GM12865 (cell line): Measurements from ENCODE around the gene PGAP6.
"Not testable (repeated sequence)": the region's sequence is repeated elsewhere in the genome, so short reads cannot be mapped to it uniquely, and the experiment has no call there.

Experiments used
- DNase-seq: peaks from one replicate; pipeline ENCODE4 v3.0.0; 2010; ENCODE audit warnings: low read depth
- H3K4me3 ChIP-seq: 2 replicates; pipeline ENCODE4 v1.5.1; 2011; ENCODE audit warnings: mild to moderate bottlenecking, low read depth, low read length, control low read depth
- TF ChIP-seq, protein P1 (sequence below): IDR thresholded peaks from 2 replicates; pipeline ENCODE4 v1.5.1; 2011; ENCODE audit warnings: low read length, control low read depth, low read depth, inconsistent platforms; ENCODE audit not compliant: insufficient read depth; ENCODE audit errors: missing control alignments

PGAP6 gene

DNA sequence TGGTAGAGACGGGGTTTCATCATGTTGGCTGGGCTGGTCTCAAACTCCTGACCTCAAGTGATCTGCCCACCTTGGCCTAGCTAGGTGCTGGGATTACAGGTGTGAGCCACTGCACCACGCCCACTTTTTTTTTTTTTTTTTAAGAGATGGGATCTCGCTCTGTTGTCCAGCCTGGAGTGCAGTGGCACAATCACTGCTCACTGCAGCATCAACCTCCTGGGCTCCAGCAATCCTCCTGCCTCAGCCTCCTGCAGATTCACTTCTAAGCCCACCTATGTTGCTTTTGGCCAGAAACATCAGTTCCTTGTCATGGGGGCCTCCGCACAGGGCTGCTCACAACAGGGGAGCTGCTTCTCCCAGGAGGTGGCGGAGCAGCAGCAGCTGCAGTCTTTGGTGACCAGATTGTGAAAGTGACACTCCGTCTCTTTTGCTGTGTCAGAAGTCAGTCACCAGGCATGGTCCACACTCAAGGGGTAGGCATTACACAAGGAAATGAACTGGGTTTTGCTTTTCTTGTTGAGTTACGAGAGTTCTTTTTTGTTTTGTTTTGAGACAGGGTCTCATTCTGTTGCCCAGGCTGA, 10.8 kb upstream of the PGAP6 start:
- no peak overlapping the region for H3K4me3 ChIP-seq
- TF ChIP-seq, protein P1, sequence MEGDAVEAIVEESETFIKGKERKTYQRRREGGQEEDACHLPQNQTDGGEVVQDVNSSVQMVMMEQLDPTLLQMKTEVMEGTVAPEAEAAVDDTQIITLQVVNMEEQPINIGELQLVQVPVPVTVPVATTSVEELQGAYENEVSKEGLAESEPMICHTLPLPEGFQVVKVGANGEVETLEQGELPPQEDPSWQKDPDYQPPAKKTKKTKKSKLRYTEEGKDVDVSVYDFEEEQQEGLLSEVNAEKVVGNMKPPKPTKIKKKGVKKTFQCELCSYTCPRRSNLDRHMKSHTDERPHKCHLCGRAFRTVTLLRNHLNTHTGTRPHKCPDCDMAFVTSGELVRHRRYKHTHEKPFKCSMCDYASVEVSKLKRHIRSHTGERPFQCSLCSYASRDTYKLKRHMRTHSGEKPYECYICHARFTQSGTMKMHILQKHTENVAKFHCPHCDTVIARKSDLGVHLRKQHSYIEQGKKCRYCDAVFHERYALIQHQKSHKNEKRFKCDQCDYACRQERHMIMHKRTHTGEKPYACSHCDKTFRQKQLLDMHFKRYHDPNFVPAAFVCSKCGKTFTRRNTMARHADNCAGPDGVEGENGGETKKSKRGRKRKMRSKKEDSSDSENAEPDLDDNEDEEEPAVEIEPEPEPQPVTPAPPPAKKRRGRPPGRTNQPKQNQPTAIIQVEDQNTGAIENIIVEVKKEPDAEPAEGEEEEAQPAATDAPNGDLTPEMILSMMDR: no peak
- DNase-seq: peak; percentile 50

GRCh38 chr16:391885-392335, 10.1 kb upstream of the PGAP6 start:
- peak; percentile 75 for DNase-seq
- H3K4me3 ChIP-seq: no peak overlapping the region

DNA sequence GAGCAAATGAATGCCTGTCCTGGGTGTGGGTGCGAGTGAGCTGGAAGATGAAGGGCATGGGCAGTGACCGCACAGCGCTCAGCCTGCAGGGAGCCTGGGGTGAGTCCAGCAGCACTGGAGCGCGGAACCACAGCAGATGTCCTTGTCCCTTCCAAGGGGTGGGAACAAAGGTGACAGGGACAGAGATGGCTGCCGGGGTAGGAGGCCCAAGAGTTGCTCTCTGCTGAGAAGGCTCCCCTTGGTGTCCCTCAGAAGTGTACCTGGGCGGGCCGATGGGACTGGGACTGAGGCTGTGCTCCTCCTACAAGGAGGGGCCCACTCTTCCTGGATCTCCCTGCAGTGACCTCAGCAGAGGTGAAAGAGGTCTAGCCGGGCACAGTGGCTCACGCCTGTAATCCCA, 7.6 kb upstream of the PGAP6 start:
- DNase-seq: no peak
- TF ChIP-seq, protein P1: no peak
- no peak overlapping the region for H3K4me3 ChIP-seq

More at GRCh38 chr16:391885-392335, 10.1 kb upstream of the PGAP6 start:
- TF ChIP-seq, protein P1: peak; percentile 87

DNA sequence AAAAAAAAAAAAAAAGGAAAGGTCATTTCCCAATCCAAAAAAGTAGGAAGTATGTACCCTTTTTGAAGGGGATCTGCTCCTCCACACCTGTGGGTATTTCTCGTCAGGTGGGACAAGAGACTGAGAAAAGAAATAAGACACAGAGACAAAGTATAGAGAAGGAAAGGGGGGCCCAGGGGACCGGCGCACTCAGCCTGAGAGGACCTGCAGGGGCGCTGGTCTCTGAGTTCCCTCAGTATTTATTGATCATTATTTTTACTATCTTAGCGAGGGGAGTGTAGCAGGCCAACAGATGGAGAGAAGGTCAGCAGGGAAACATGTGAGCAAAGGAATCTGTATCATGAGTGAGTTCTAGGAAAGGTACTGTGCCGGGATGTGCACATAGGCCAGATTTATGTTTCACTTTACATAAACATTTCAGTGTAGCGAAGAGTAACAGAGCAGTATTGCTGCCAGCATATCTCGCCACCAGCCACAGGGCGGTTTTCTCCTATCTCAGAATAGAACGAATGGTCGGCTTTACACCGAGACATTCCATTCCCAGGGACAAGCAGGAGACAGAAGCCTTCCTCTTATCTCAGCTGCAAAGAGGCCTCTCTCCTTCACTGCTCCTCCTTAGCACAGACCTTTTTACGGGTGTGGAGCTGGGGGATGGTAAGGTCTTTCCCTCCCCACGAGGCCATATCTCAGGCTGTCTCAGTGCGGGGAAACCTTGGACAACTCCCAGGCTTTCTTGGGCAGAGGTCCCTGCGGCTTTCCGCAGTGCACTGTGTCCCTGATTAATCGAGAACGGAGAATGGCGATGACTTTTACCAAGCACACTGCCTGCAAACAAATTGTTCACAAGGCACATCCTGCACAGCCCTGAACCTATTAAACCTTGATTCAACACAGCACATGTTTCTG, 6.2 kb upstream of the PGAP6 start:
- not testable (repeated sequence) for DNase-seq, H3K4me3 ChIP-seq

DNA sequence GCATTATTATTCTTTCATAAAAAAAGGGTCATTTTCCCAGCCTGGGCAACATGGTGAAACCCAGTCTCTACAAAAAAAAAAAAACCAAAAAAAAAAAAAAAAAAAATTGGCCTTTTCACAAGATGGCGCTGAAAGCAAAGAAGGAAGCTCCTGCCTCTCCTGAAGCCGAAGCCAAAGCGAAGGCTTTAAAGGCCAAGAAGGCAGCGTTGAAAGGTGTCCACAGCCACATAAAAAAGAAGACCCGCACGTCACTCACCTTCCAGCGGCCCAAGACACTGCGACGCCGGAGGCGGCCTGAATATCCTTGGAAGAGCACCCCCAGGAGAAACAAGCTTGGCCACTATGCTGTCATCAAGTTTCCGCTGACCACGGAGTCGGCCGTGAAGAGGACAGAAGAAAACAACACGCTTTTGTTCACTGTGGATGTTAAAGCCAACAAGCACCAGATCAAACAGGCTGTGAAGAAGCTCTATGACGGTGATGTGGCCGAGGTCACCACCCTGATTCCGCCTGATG, 4.9 kb upstream of the PGAP6 start:
- TF ChIP-seq, protein P1: no peak
- no peak overlapping the region for H3K4me3 ChIP-seq
- no peak for DNase-seq

- peak overlapping the region; percentile 93 for H3K4me3 ChIP-seq
- DNase-seq: peak; percentile 85
- TF ChIP-seq, protein P1: no peak
These were observed 1.7 kb upstream of the PGAP6 start for GRCh38 chr16:383326-384051.
